Activated T-cell treated with anti-CD3 and anti-CD28 coated beads for 1 hour (primary cell): ENCODE results near the gene MYO1G.

ENCODE experiments used
- DNase-seq: peaks from one replicate; pipeline ENCODE4 v3.0.0-alpha.2; 2020; ENCODE audit warnings: low read depth

MYO1G gene

GRCh38 chr7:44966731-44967538, 11.9 kb downstream of the MYO1G start:
- DNase-seq, result no peak

GRCh38 chr7:44965937-44966730, 12.7 kb downstream of the MYO1G start:
- no peak for DNase-seq

- no peak for DNase-seq
Measured at GRCh38 chr7:44965441-44965903, 13.3 kb downstream of the MYO1G start.

- no peak for DNase-seq
Measured at GRCh38 chr7:44964831-44965440, 13.9 kb downstream of the MYO1G start.

GRCh38 chr7:44964384-44964830, 14.4 kb downstream of the MYO1G start:
- DNase-seq, result no peak

- DNase-seq, result no peak
Measured at GRCh38 chr7:44963364-44964290, 15.2 kb downstream of the MYO1G start.

- DNase-seq, result no peak
Measured at GRCh38 chr7:44962483-44963251, 16.1 kb downstream of the MYO1G start.

- DNase-seq, result no peak
Measured at GRCh38 chr7:44961844-44962482, 16.9 kb downstream of the MYO1G start.

GRCh38 chr7:44960011-44960580, 18.7 kb downstream of the MYO1G start:
- DNase-seq, result no peak

- DNase-seq, result no peak
Measured at GRCh38 chr7:44959433-44959951, 19.3 kb downstream of the MYO1G start.

GRCh38 chr7:44958645-44959344, 20.0 kb downstream of the MYO1G start:
- no peak for DNase-seq

GRCh38 chr7:44956157-44956766, 22.6 kb downstream of the MYO1G start:
- no peak for DNase-seq

- no peak for DNase-seq
Measured at GRCh38 chr7:44955733-44956132, 23.1 kb downstream of the MYO1G start.

GRCh38 chr7:44953156-44953555, 25.7 kb downstream of the MYO1G start:
- DNase-seq, result no peak

- no peak for DNase-seq
Measured at GRCh38 chr7:44949303-44949702, 29.5 kb downstream of the MYO1G start.

- DNase-seq, result no peak
Measured at GRCh38 chr7:44945479-44945878, 33.3 kb downstream of the MYO1G start.

GRCh38 chr7:44944821-44945220, 34.0 kb downstream of the MYO1G start:
- DNase-seq, result no peak

- no peak for DNase-seq
Measured at GRCh38 chr7:44943631-44944030, 35.2 kb downstream of the MYO1G start.

GRCh38 chr7:44937426-44937825, 41.4 kb downstream of the MYO1G start:
- DNase-seq, result no peak
